Activated CD4-positive, alpha-beta T cell treated with anti-CD3 and anti-CD28 coated beads, Interleukin-2, amount 10 ng/mL, durations not matched to agents 24 days and 14 days (primary cell): ENCODE measurements around the gene PLG. TPM values are rescaled to one million over a fixed set of nuclear protein-coding genes. Genes with fewer than 3 reads are reported as not detected.
"Not testable (repeated sequence)": the region's sequence is repeated elsewhere in the genome, so short reads cannot be mapped to it uniquely, and the experiment has no call there.

ENCODE experiments used
- DNase-seq: peaks from one replicate; pipeline ENCODE4 v3.0.0; 2022
- H3K27ac Mint-ChIP-seq: one replicate; pipeline ENCODE4 v1.8.0; 2022; ENCODE audit warnings: mild to moderate bottlenecking, mixed read lengths
- H3K27me3 Mint-ChIP-seq: one replicate; pipeline ENCODE4 v1.8.0; 2022; ENCODE audit warnings: mixed read lengths
- H3K36me3 Mint-ChIP-seq: one replicate; pipeline ENCODE4 v1.8.0; 2022; ENCODE audit warnings: low read depth, mild to moderate bottlenecking, mixed read lengths
- H3K4me1 Mint-ChIP-seq: one replicate; pipeline ENCODE4 v1.8.0; 2021; ENCODE audit warnings: mixed read lengths
- H3K4me3 Mint-ChIP-seq: one replicate; pipeline ENCODE4 v1.8.0; 2022; ENCODE audit warnings: mild to moderate bottlenecking, moderate library complexity, mixed read lengths
- H3K9me3 Mint-ChIP-seq: one replicate; pipeline ENCODE4 v1.8.0; 2021; ENCODE audit warnings: mixed read lengths
- intact Hi-C: fragments of 100-400 bp; cut with micrococcal nuclease; formaldehyde crosslinking; loops from one replicate; pipeline ENCODE4 v1.15.1; 2023
- total RNA-seq: library from RNA; stranded (reverse); gene quantifications from 2 replicates; pipeline ENCODE4 v1.2.3, GENCODE V29; 2022

The PLG gene
- total RNA-seq, 1 donor from 2014 or later: 0.40 TPM

- Mint-ChIP-seq H3K36me3 (no peaks in the 10 kb centered on the region), H3K4me3 (no peak overlapping the region), H3K27me3 (no peaks in the 10 kb centered on the region), H3K4me1 (no peaks in the 10 kb centered on the region), H3K9me3 (no peaks in the 10 kb centered on the region), H3K27ac (no peak overlapping the region)
- DNase-seq: no peak
- intact Hi-C loops: no loop called here
Observed at GRCh38 chr6:160685762-160686450, 16.1 kb upstream of the PLG start.

- no peak overlapping the region for H3K4me3 Mint-ChIP-seq
- DNase-seq: no peak
- intact Hi-C loops: no loop called here
- H3K4me1 Mint-ChIP-seq: no peaks in the 10 kb centered on the region
- no peaks in the 10 kb centered on the region for H3K27me3 Mint-ChIP-seq
- no peaks in the 10 kb centered on the region for H3K9me3 Mint-ChIP-seq
- no peak overlapping the region for H3K27ac Mint-ChIP-seq
- no peaks in the 10 kb centered on the region for H3K36me3 Mint-ChIP-seq
Observed at GRCh38 chr6:160690458-160690857, 11.6 kb upstream of the PLG start.

GRCh38 chr6:160691617-160692016 is 10.4 kb upstream of the PLG start:
- Mint-ChIP-seq H3K4me3 (no peak overlapping the region), H3K9me3 (no peaks in the 10 kb centered on the region), H3K27me3 (no peaks in the 10 kb centered on the region), H3K36me3 (no peaks in the 10 kb centered on the region), H3K27ac (no peak overlapping the region), H3K4me1 (no peaks in the 10 kb centered on the region)
- DNase-seq: no peak
- intact Hi-C loops: no loop called here

- Mint-ChIP-seq H3K9me3 (no peaks in the 10 kb centered on the region), H3K27me3 (no peaks in the 10 kb centered on the region), H3K27ac (no peak overlapping the region), H3K4me3 (no peak overlapping the region), H3K4me1 (no peaks in the 10 kb centered on the region), H3K36me3 (no peaks in the 10 kb centered on the region)
- DNase-seq: no peak
- intact Hi-C loops: no loop called here
Observed at GRCh38 chr6:160692369-160692959, 9.6 kb upstream of the PLG start.

GRCh38 chr6:160695025-160695424 is 7.0 kb upstream of the PLG start:
- H3K9me3 Mint-ChIP-seq, intact Hi-C loops, DNase-seq, H3K27me3 Mint-ChIP-seq, H3K36me3 Mint-ChIP-seq, H3K27ac Mint-ChIP-seq, H3K4me3 Mint-ChIP-seq, H3K4me1 Mint-ChIP-seq: not testable (repeated sequence)

GRCh38 chr6:160695622-160696021 is 6.4 kb upstream of the PLG start:
- H3K27me3 Mint-ChIP-seq, H3K27ac Mint-ChIP-seq, H3K4me1 Mint-ChIP-seq, H3K9me3 Mint-ChIP-seq, H3K36me3 Mint-ChIP-seq, DNase-seq, H3K4me3 Mint-ChIP-seq, intact Hi-C loops: not testable (repeated sequence)

GRCh38 chr6:160696884-160697283 is 5.2 kb upstream of the PLG start:
- not testable (repeated sequence) for H3K27ac Mint-ChIP-seq, H3K36me3 Mint-ChIP-seq, H3K4me1 Mint-ChIP-seq

GRCh38 chr6:160697826-160698225 is 4.2 kb upstream of the PLG start:
- intact Hi-C loops: no loop called here
- Mint-ChIP-seq H3K4me1 (no peaks in the 10 kb centered on the region), H3K27ac (no peak overlapping the region), H3K36me3 (no peaks in the 10 kb centered on the region), H3K27me3 (no peaks in the 10 kb centered on the region), H3K9me3 (no peaks in the 10 kb centered on the region), H3K4me3 (no peak overlapping the region)
- no peak for DNase-seq

More at GRCh38 chr6:160696884-160697283, 5.2 kb upstream of the PLG start:
- H3K9me3 Mint-ChIP-seq, intact Hi-C loops, DNase-seq, H3K27me3 Mint-ChIP-seq, H3K4me3 Mint-ChIP-seq: not testable (repeated sequence)

GRCh38 chr6:160704688-160705087 is 2.6 kb downstream of the PLG start:
- intact Hi-C loops, H3K36me3 Mint-ChIP-seq, H3K27ac Mint-ChIP-seq, H3K4me3 Mint-ChIP-seq, H3K27me3 Mint-ChIP-seq, H3K9me3 Mint-ChIP-seq, DNase-seq, H3K4me1 Mint-ChIP-seq: not testable (repeated sequence)

GRCh38 chr6:160708993-160709392 is 6.9 kb downstream of the PLG start:
- H3K4me1 Mint-ChIP-seq, H3K36me3 Mint-ChIP-seq, H3K27ac Mint-ChIP-seq, intact Hi-C loops, H3K9me3 Mint-ChIP-seq, DNase-seq, H3K4me3 Mint-ChIP-seq, H3K27me3 Mint-ChIP-seq: not testable (repeated sequence)

- DNase-seq: no peak
- no peaks in the 10 kb centered on the region for H3K9me3 Mint-ChIP-seq
- H3K27ac Mint-ChIP-seq: no peak overlapping the region
- no peaks in the 10 kb centered on the region for H3K4me1 Mint-ChIP-seq
- H3K27me3 Mint-ChIP-seq: no peaks in the 10 kb centered on the region
- H3K4me3 Mint-ChIP-seq: no peak overlapping the region
- H3K36me3 Mint-ChIP-seq: no peaks in the 10 kb centered on the region
- intact Hi-C loops: no loop called here
Observed at GRCh38 chr6:160714731-160715316, 12.8 kb downstream of the PLG start.

GRCh38 chr6:160730911-160731310 is 28.9 kb downstream of the PLG start:
- Mint-ChIP-seq H3K9me3 (no peaks in the 10 kb centered on the region), H3K27me3 (peaks cover 8% of the 10 kb centered on the region), H3K27ac (no peak overlapping the region), H3K4me1 (no peaks in the 10 kb centered on the region), H3K4me3 (no peak overlapping the region), H3K36me3 (no peaks in the 10 kb centered on the region)
- intact Hi-C loops: no loop called here
- no peak for DNase-seq

GRCh38 chr6:160733050-160733646 is 31.1 kb downstream of the PLG start:
- peak; percentile 75 for DNase-seq
- H3K27me3 Mint-ChIP-seq: peaks cover 4% of the 10 kb centered on the region
- intact Hi-C loops: loop anchor here (1.0 kb wide), 1 partner anchor 641 kb away; no protein-coding TSS in a partner anchor

GRCh38 chr6:160734627-160735026 is 32.6 kb downstream of the PLG start:
- H3K9me3 Mint-ChIP-seq: no peaks in the 10 kb centered on the region
- no peak for DNase-seq
- peaks cover 4% of the 10 kb centered on the region for H3K27me3 Mint-ChIP-seq
- no peak overlapping the region for H3K4me3 Mint-ChIP-seq
- H3K4me1 Mint-ChIP-seq: no peaks in the 10 kb centered on the region
- intact Hi-C loops: no loop called here
- H3K36me3 Mint-ChIP-seq: no peaks in the 10 kb centered on the region
- no peak overlapping the region for H3K27ac Mint-ChIP-seq

More at GRCh38 chr6:160733050-160733646, 31.1 kb downstream of the PLG start:
- no peaks in the 10 kb centered on the region for H3K9me3 Mint-ChIP-seq
- H3K4me3 Mint-ChIP-seq: no peak overlapping the region
- H3K36me3 Mint-ChIP-seq: no peaks in the 10 kb centered on the region
- H3K27ac Mint-ChIP-seq: no peak overlapping the region
- no peaks in the 10 kb centered on the region for H3K4me1 Mint-ChIP-seq
